PC-9 (cell line): ENCODE measurements around the gene CHEK1.

Source experiments
- EZH2 ChIP-seq: fragments of 200-600 bp; sonication (generic); IDR thresholded peaks from 2 replicates; pipeline ENCODE4 v1.8.0; 2017; ENCODE audit warnings: antibody characterized with exemption, low read depth
- TF ChIP-seq, protein P1 (sequence below): fragments of 200-600 bp; sonication (generic); conservative IDR thresholded peaks from 2 replicates; pipeline ENCODE4 v1.6.1; 2017; ENCODE audit warnings: mixed run types, antibody characterized with exemption, mild to moderate bottlenecking, moderate library complexity

DNA sequence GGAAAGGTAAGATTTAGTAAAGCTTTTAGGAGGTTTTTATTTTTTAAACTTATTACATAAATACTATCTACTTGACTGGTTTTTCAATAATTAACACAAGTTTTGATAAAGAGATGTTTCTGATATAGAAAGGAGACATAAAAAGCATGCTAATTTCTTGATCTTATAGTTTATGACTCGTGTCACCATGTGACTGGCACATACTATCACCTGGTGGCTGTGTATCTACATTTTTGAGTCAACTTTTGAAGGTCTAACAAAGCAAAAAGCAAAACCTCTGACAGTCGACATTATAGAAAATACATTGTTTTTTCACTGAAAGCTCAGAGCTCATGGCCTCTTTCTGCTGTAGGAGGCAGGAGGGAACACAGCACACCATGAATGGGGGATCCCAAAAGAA lies 54.9 kb downstream of the CHEK1 start:
- TF ChIP-seq, protein P1, sequence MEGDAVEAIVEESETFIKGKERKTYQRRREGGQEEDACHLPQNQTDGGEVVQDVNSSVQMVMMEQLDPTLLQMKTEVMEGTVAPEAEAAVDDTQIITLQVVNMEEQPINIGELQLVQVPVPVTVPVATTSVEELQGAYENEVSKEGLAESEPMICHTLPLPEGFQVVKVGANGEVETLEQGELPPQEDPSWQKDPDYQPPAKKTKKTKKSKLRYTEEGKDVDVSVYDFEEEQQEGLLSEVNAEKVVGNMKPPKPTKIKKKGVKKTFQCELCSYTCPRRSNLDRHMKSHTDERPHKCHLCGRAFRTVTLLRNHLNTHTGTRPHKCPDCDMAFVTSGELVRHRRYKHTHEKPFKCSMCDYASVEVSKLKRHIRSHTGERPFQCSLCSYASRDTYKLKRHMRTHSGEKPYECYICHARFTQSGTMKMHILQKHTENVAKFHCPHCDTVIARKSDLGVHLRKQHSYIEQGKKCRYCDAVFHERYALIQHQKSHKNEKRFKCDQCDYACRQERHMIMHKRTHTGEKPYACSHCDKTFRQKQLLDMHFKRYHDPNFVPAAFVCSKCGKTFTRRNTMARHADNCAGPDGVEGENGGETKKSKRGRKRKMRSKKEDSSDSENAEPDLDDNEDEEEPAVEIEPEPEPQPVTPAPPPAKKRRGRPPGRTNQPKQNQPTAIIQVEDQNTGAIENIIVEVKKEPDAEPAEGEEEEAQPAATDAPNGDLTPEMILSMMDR: no peak
- no peak for TF ChIP-seq EZH2
